H9 (cell line): ENCODE results near the gene PARD3. TPM values are rescaled to one million over a fixed set of nuclear protein-coding genes. Genes with fewer than 3 reads are reported as not detected.

Experiments used
- DNase-seq: peaks from one replicate; pipeline ENCODE4 v3.0.0-alpha.2; 2017
- H2AFZ ChIP-seq: one replicate; pipeline ENCODE4 v1.6.1; 2013; ENCODE audit warnings: mild to moderate bottlenecking, low read length, control low read depth, moderate library complexity
- H2AK5ac ChIP-seq: 2 replicates; pipeline ENCODE4 v1.6.1; 2013; ENCODE audit warnings: low read length, control low read depth, mixed read lengths; ENCODE audit not compliant: insufficient read length
- H2BK120ac ChIP-seq: one replicate; pipeline ENCODE4 v1.6.1; 2013; ENCODE audit warnings: low read depth, mild to moderate bottlenecking, low read length, control low read depth, inconsistent platforms; ENCODE audit not compliant: poor library complexity, severe bottlenecking
- H2BK12ac ChIP-seq: 2 replicates; pipeline ENCODE4 v1.6.1; 2013; ENCODE audit warnings: low read length, control low read depth, mixed read lengths, low read depth; ENCODE audit not compliant: insufficient read length
- H2BK15ac ChIP-seq: 2 replicates; pipeline ENCODE4 v1.6.1; 2013; ENCODE audit warnings: low read depth, low read length, control low read depth
- H2BK20ac ChIP-seq: one replicate; pipeline ENCODE4 v1.6.1; 2013; ENCODE audit warnings: low read depth, mild to moderate bottlenecking, low read length, control low read depth, inconsistent platforms; ENCODE audit not compliant: poor library complexity, severe bottlenecking
- H2BK5ac ChIP-seq: 2 replicates; pipeline ENCODE4 v1.6.1; 2013; ENCODE audit warnings: low read length, control low read depth, mixed read lengths; ENCODE audit not compliant: insufficient read length
- H3K14ac ChIP-seq: 2 replicates; pipeline ENCODE4 v1.6.1; 2013; ENCODE audit warnings: low read length, control low read depth; ENCODE audit not compliant: insufficient read depth
- H3K18ac ChIP-seq: 2 replicates; pipeline ENCODE4 v1.6.1; 2013; ENCODE audit warnings: low read depth, mild to moderate bottlenecking, mixed read lengths, low read length, control low read depth; ENCODE audit not compliant: insufficient read length
- H3K23ac ChIP-seq: 2 replicates; pipeline ENCODE4 v1.6.1; 2013; ENCODE audit warnings: low read length, control low read depth, mixed read lengths, low read depth; ENCODE audit not compliant: insufficient read length
- H3K23me2 ChIP-seq: 2 replicates; pipeline ENCODE4 v1.6.1; 2013; ENCODE audit warnings: low read depth, mild to moderate bottlenecking, mixed read lengths, low read length, control low read depth; ENCODE audit not compliant: insufficient read length, poor library complexity, severe bottlenecking
- H3K27ac ChIP-seq: 2 replicates; pipeline ENCODE4 v1.5.1; 2013; ENCODE audit warnings: low read length, control low read depth, mixed read lengths, low read depth; ENCODE audit not compliant: insufficient read length
- H3K27me3 ChIP-seq: 2 replicates; pipeline ENCODE4 v1.6.1; 2013; ENCODE audit warnings: low read length, control low read depth, inconsistent platforms; ENCODE audit not compliant: insufficient read depth
- H3K4ac ChIP-seq: 2 replicates; pipeline ENCODE4 v1.6.1; 2013; ENCODE audit warnings: low read depth, mild to moderate bottlenecking, control low read depth, inconsistent platforms, low read length, moderate library complexity
- H3K4me1 ChIP-seq: 2 replicates; pipeline ENCODE4 v1.6.1; 2013; ENCODE audit warnings: low read length, control low read depth, inconsistent platforms; ENCODE audit not compliant: insufficient read depth
- H3K4me2 ChIP-seq: 2 replicates; pipeline ENCODE4 v1.6.1; 2013; ENCODE audit warnings: low read length, control low read depth, mixed read lengths; ENCODE audit not compliant: insufficient read length, insufficient read depth
- H3K56ac ChIP-seq: 2 replicates; pipeline ENCODE4 v1.6.1; 2013; ENCODE audit warnings: low read depth, mild to moderate bottlenecking, mixed read lengths, low read length, control low read depth; ENCODE audit not compliant: insufficient read length
- H3K79me1 ChIP-seq: 2 replicates; pipeline ENCODE4 v1.6.1; 2013; ENCODE audit warnings: low read depth, mild to moderate bottlenecking, moderate library complexity, low read length, control low read depth, inconsistent platforms; ENCODE audit not compliant: insufficient read depth, poor library complexity, severe bottlenecking
- H3K79me2 ChIP-seq: 2 replicates; pipeline ENCODE4 v1.6.1; 2013; ENCODE audit warnings: low read length, control low read depth, inconsistent platforms; ENCODE audit not compliant: insufficient read depth
- H3K9ac ChIP-seq: 2 replicates; pipeline ENCODE4 v1.6.1; 2013; ENCODE audit warnings: low read length, control low read depth, mixed read lengths; ENCODE audit not compliant: insufficient read length; ENCODE audit errors: extremely low read depth
- H3K9me3 ChIP-seq: one replicate; pipeline ENCODE4 v1.6.1; 2013; ENCODE audit warnings: low read depth, low read length, inconsistent platforms; ENCODE audit not compliant: control insufficient read depth
- H3T11ph ChIP-seq: one replicate; pipeline ENCODE4 v1.6.1; 2013; ENCODE audit warnings: mild to moderate bottlenecking, low read length, control low read depth, inconsistent platforms
- H4K20me1 ChIP-seq: one replicate; pipeline ENCODE4 v1.6.1; 2013; ENCODE audit not compliant: control insufficient read depth, insufficient read length, insufficient read depth
- H4K5ac ChIP-seq: 2 replicates; pipeline ENCODE4 v1.6.1; 2013; ENCODE audit warnings: low read depth, mild to moderate bottlenecking, mixed read lengths, low read length, control low read depth; ENCODE audit not compliant: insufficient read length
- H4K8ac ChIP-seq: replicated peaks from 2 replicates; pipeline ENCODE4 v1.6.1; 2013; ENCODE audit warnings: low read length, control low read depth, mixed read lengths, low read depth; ENCODE audit not compliant: insufficient read length
- H4K91ac ChIP-seq: 2 replicates; pipeline ENCODE4 v1.6.1; 2013; ENCODE audit warnings: low read depth, mild to moderate bottlenecking, moderate library complexity, mixed read lengths, low read length, control low read depth; ENCODE audit not compliant: insufficient read length
- H3K27ac Mint-ChIP-seq, 3 experiments: 2 replicates in 2 of 3; 3 replicates in 1 of 3; pipeline ENCODE4 v1.8.0; 2020 to 2021; ENCODE audit warnings: mixed read lengths in 3 of 3, mild to moderate bottlenecking in 1 of 3, moderate library complexity in 1 of 3
- H3K27me3 Mint-ChIP-seq: 2 replicates; pipeline ENCODE4 v1.8.0; 2021; ENCODE audit warnings: low read depth, mild to moderate bottlenecking, moderate library complexity, mixed read lengths
- H3K36me3 Mint-ChIP-seq, 3 experiments: 2 replicates in 2 of 3; 3 replicates in 1 of 3; pipeline ENCODE4 v1.8.0; 2020 to 2021; ENCODE audit warnings: low read depth in 3 of 3, mixed read lengths in 3 of 3; ENCODE audit not compliant: insufficient read depth in 1 of 3
- H3K4me1 Mint-ChIP-seq, 2 experiments: 2 replicates each; pipeline ENCODE4 v1.8.0; 2020; ENCODE audit warnings: mixed read lengths in 2 of 2
- H3K4me3 Mint-ChIP-seq, 2 experiments: 2 replicates in 1 of 2; 3 replicates in 1 of 2; pipeline ENCODE4 v1.8.0; 2020 to 2021; ENCODE audit warnings: mild to moderate bottlenecking in 2 of 2, mixed read lengths in 2 of 2, moderate library complexity in 1 of 2
- H3K9me3 Mint-ChIP-seq, 2 experiments: 2 replicates in 1 of 2; 3 replicates in 1 of 2; pipeline ENCODE4 v1.8.0; 2020; ENCODE audit warnings: mild to moderate bottlenecking in 2 of 2, mixed read lengths in 2 of 2, moderate library complexity in 1 of 2
- CTCF ChIP-seq: fragments of 200-600 bp; sonication (generic); conservative IDR thresholded peaks from 3 replicates; pipeline ENCODE4 v1.8.0; 2021; ENCODE audit warnings: antibody characterized with exemption, mild to moderate bottlenecking
- WGBS: extraction: QIAGEN DNeasy Blood & Tissue Kit; methylation state at CpG from one replicate; pipeline ENCODE4 v1.1.7; 2013; ENCODE audit warnings: missing lambda C conversion rate, low lambda C conversion rate, mixed read lengths; ENCODE audit not compliant: insufficient read length; ENCODE audit errors: extremely low coverage; 5-methylcytosine and 5-hydroxymethylcytosine counted together
- total RNA-seq: library from RNA; stranded (reverse); gene quantifications from 2 replicates; pipeline ENCODE4 v1.2.1, GENCODE V29; 2021

The PARD3 gene
- total RNA-seq, 1 experiment from 2014 or later: 44.7 TPM

- peak overlapping the region in 1 of 3 experiments; percentile 96; a peak in 3 of 7 replicates for H3K27ac Mint-ChIP-seq
- Histone ChIP-seq H2AFZ (no peak overlapping the region), H3K79me2 (no peaks in the 10 kb centered on the region), H2BK15ac (no peak overlapping the region), H4K8ac (no peak overlapping the region), H2BK120ac (no peak overlapping the region), H3K9me3 (no peaks in the 10 kb centered on the region), H3K23ac (no peak overlapping the region), H2BK12ac (no peak overlapping the region), H3K4me2 (no peak overlapping the region), H3K23me2 (no peaks in the 10 kb centered on the region), H4K5ac (no peak overlapping the region), H3T11ph (no peak overlapping the region), H3K4ac (no peak overlapping the region), H3K79me1 (peaks cover 5% of the 10 kb centered on the region), H3K14ac (no peak overlapping the region), H2BK5ac (no peak overlapping the region), H2AK5ac (no peak overlapping the region), H3K18ac (no peak overlapping the region), H3K56ac (no peak overlapping the region), H3K9ac (no peak overlapping the region), H2BK20ac (no peak overlapping the region), H3K27ac (no peak overlapping the region), H3K27me3 (no peaks in the 10 kb centered on the region), H3K4me1 (no peaks in the 10 kb centered on the region), H4K91ac (no peak overlapping the region), H4K20me1 (no peaks in the 10 kb centered on the region)
- WGBS: no CpG with 5 or more reads among the region's 7 CpGs
- no peaks in the 10 kb centered on the region for H3K9me3 Mint-ChIP-seq
- H3K4me3 Mint-ChIP-seq: no peak overlapping the region
- no peak for DNase-seq
- peaks cover 0 to 1% of the 10 kb centered on the region in 2 experiments; a peak in 1 of 4 replicates for H3K4me1 Mint-ChIP-seq
- peaks cover 2 to 4% (median 3%) of the 10 kb centered on the region in 3 experiments; a peak in 3 of 7 replicates for H3K36me3 Mint-ChIP-seq
- TF ChIP-seq CTCF: no peak
- no peaks in the 10 kb centered on the region for H3K27me3 Mint-ChIP-seq
Measured at GRCh38 chr10:34473174-34474008, 341.7 kb downstream of the PARD3 start.
